OCI-LY7 (cell line): ENCODE measurements around the gene PPP2R1A.
"Not testable (repeated sequence)": the region's sequence is repeated elsewhere in the genome, so short reads cannot be mapped to it uniquely, and the experiment has no call there.

Source experiments
- CTCF ChIP-seq: fragments of 200-600 bp; sonication (generic); conservative IDR thresholded peaks from 2 replicates; pipeline ENCODE4 v1.5.1; 2014; ENCODE audit warnings: mild to moderate bottlenecking, antibody characterized with exemption, low read length, moderate library complexity, mixed read lengths
- EZH2phosphoT487 ChIP-seq: fragments of 200-600 bp; sonication (generic); IDR thresholded peaks from 2 replicates; pipeline ENCODE4 v1.6.1; 2018; ENCODE audit warnings: low read depth, borderline replicate concordance, mild to moderate bottlenecking, mixed run types, antibody characterized with exemption, low read length, moderate library complexity, mixed read lengths

- TF ChIP-seq CTCF, EZH2phosphoT487: not testable (repeated sequence)
Observed at GRCh38 chr19:52200755-52201391, 11.0 kb downstream of the PPP2R1A start.
